NCI-H526 (cell line): Measurements from ENCODE around the gene VPS25.
"Not testable (repeated sequence)": the region's sequence is repeated elsewhere in the genome, so short reads cannot be mapped to it uniquely, and the experiment has no call there.

Source experiments
- DNase-seq, 2 experiments: peaks; one replicate each; lab custom pipeline; 2025; lab: John Stamatoyannopoulos, UW

Gene VPS25

DNA sequence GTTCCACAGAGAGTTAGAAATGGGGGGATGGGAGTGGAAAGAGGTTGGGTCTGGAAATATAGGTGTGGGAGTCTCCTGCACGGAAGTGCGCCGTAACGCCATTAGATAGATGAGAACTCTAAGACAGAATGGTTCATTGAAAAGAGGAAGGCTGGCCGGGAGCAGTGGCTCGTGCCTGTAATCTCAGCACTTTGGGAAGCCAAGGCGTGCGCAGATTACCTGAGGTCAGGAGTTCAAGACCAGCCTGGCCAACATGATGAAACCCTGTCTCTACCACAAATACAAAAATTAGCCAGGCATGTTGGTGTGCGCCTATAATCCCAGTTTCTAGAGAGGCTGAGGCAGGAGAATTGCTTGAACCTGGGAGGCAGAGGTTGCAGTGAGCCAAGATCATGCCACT, 5.2 kb upstream of the VPS25 start:
- DNase-seq, result not testable (repeated sequence)

DNA sequence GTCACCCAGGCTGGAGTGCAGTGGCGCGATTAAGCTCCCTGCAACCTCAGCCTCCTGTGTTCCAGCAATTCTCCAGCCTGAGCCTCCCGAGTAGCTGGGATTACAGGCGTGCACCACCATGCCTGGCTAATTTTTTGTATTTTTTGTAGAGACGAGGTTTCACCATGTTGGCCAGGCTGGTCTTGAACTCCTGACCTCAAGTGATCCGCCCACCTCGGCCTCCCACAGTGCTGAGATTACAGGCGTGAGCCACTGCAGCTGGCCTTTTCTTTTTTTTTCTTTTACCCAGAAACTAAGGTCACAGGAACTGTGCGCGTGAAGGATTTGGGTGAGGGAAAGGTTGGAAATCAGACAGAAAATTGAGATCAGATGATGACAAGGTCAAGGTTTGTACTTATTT, 3.3 kb upstream of the VPS25 start:
- not testable (repeated sequence) for DNase-seq

DNA sequence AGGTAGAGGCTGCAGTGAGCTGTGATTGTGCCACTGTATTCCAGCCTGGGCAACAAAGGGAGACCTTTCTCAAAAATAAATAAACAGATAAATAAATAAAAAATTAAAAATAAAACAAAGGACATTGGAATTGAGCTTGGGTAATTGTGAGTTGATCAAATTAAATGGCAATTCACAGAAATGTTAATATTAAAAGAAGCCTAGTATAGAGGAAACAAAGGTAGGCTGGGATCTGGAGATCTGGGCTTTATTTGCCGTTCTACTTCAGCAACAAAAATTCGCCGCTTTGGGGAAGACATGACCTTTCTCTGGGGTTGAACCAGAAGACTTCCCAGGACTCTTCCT, 332 bp upstream of the VPS25 start:
- DNase-seq, result no peak

DNA sequence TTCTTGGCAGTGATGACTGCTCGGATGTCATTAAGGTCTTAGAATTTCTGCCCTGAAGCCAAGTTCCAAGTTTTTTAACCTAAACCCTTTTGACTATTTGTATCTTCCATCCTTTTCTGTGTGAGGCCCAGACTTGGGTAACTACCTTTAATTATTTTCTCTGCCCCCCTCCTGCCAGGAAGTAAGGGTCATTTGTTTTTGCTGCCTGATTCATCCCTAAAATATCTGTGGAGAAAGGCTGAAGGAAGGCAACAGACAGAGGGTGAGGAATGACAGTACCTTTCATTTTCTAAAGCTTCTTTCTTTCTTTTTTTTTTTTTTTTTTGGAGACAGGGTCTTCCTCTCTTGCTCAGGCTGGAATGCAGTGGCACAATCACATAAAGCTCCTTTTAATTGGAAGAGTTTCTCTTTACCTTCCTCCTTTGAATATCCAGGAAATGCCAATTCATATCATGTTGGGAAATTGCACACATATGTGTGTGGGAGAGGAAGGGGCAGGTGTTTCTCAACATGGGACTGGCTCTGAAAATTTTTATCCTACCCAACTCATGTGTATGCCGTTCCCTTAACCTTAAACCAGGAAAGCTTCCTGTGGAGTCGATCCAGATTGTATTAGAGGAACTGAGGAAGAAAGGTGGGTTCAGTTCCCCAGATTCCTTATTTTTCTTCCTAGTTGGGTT, 957 bp downstream of the VPS25 start:
- no peak for DNase-seq

DNA sequence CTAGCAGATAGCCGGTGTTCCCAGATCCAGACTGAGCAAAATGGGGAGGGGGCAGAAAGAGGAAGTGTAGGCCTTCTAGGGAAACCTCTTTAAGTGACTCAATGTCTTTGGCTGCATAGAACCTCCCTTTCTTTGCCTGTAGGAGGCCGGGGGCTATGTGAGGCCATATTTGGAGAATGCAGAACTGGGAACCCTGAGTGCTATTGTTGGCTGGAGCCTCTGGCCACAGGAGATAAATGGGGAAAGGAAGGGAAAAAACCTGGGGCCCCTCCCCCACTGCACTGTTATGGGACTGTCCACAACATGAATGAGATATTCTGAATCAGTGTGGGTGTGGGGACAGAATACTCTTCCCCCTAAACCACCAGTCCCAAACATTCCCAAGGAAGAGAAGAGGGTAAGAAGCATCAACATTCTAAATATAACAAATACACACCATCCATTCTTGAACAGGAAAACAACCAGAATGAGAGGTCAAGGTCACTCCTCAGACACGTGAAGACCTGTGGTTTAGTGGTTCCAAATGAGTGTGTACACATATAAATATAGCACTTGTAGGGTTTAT, 2.4 kb downstream of the VPS25 start:
- DNase-seq, result no peak

DNA sequence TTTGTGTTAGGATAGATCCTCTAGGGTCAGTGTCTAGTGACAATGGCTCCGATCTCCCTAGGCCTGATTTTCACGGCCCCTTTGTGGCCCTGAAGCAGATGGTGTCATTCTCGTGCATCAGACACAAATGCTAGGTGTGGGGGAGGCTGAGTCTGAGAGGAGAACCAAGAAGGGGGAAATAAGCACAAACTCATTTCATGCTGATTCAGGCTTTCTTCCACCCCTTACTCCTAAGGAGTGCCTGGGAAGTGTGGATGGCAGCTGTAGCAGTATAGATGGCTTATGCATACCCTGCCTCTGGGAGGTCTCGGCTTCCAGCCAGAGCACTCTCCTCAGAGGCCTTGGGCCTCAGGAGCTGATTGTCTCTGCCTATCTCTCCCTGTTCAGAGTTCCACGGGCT, 5.3 kb downstream of the VPS25 start:
- no peak for DNase-seq

DNA sequence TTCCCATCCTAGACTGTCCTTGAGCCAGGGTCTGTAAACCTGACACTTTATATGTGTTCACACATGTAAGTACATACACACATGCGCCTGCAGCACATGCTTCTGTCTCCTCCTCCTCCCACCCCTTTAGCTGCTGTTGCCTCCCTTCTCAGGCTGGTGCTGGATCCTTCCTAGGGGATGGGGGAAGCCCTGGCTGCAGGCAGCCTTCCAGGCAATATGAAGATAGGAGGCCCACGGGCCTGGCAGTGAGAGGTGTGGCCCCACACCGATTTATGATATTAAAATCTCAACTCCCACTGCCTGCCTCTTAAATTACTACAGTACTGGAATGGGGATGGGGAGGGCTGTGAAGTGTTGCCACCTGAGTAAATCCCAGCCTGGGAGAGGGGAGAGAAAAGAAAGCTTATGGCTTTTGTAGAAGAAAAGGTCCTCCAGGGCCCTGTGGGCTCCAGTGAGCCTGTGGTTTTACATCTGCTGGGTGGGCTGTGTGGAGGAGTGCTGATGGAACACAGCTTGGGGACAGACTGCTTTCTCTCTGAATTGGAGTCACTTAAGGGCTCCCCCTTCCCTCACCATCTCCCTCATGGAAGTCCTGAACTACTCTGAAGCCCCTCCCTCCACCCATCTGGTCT, 6.2 kb downstream of the VPS25 start:
- DNase-seq, result no peak

DNA sequence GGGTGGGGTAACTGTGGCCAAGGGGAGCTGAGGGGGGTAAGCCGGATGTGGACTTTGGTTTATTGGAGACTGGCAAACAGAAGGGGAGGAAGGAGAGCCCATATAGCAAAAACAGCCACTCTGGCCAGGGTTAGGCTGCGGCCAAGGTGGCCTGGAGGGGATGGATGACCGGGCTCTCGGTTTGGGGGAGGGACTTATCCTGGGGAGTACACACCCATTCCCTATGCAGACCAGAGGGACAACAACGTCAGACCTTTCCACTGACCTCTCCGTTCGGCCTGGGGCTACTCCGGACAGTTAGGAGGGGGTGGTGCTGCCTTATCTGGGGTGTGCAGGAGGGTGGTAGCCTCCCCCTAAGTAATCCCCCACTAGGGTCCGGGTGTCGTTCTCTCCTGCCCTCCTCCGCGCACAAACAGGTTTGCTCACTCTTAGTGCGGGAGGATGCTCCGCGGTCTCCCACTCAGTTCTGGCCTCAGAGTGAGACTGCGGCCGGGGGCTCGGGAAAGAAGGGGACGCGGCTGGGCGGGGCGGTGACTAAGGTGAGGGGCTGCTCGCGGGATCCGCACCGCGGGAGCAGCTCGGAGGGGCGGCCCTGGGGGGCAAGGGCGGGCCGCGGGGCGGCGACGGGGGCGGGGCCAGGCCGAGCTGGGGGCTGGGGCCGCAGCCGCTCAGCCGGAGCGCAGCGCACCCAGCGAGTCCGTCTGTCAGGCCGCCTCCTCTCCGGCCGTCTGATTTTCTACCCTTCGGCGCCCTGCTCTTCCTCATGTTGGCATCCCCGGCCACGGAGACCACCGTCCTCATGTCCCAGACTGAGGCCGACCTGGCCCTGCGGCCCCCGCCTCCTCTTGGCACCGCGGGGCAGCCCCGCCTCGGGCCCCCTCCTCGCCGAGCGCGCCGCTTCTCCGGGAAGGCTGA, 6.9 kb downstream of the VPS25 start, which contains the start of gene WNK4:
WNK4 (plus strand) TSS at position 675 of the 915 bp plus-strand sequence; CDS start at position 764, 89 bp downstream.
- DNase-seq, result peak in 1 of 2 experiments; percentile 35

DNA sequence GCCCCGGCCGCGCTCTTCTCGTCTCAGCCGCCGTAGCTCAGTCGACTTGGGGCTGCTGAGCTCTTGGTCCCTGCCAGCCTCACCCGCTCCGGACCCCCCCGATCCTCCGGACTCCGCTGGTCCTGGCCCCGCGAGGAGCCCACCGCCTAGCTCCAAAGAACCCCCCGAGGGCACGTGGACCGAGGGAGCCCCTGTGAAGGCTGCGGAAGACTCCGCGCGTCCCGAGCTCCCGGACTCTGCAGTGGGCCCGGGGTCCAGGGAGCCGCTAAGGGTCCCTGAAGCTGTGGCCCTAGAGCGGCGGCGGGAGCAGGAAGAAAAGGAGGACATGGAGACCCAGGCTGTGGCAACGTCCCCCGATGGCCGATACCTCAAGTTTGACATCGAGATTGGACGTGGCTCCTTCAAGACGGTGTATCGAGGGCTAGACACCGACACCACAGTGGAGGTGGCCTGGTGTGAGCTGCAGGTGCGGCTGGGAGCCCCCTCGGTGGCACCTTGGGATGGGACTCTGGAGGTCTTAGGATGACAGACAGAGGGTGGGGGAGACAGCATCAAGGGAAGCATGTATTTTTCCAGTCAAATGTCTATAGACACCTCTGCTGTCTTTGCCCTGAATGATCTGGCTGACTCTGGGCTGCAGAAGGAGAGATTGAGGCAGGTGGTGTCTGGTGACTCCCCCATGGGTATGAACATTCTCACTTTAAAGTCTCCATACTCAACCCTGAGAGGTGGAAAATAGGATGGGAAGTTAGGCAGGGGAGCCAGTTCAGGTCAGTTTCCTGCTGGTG, 7.8 kb downstream of the VPS25 start:
- no peak for DNase-seq

DNA sequence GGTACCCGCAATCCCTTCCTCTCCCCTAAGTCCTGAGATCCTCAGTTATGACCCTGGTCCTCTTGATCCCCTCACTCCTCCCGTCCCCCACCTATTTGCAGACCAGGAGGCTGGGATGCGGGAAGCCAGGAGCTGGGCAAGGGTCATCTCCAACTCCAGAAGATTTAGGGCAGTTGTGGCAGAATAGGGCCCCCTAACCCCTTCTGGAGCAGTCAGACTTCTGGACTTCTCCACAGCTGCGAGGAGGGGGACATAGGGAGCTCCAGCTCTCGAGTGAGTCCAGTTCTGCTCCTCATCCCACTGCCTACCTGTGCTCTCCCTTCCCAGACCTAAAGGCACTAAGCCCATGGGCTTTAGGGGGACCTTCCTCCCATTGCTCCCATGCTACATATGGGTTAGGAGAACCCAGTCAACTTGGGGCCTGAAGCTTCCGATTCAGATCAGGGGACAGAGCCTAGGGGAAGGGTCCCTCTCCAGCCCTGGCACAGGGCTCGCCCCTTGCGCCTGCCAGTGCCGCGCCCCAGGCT, 8.5 kb downstream of the VPS25 start:
- no peak for DNase-seq

DNA sequence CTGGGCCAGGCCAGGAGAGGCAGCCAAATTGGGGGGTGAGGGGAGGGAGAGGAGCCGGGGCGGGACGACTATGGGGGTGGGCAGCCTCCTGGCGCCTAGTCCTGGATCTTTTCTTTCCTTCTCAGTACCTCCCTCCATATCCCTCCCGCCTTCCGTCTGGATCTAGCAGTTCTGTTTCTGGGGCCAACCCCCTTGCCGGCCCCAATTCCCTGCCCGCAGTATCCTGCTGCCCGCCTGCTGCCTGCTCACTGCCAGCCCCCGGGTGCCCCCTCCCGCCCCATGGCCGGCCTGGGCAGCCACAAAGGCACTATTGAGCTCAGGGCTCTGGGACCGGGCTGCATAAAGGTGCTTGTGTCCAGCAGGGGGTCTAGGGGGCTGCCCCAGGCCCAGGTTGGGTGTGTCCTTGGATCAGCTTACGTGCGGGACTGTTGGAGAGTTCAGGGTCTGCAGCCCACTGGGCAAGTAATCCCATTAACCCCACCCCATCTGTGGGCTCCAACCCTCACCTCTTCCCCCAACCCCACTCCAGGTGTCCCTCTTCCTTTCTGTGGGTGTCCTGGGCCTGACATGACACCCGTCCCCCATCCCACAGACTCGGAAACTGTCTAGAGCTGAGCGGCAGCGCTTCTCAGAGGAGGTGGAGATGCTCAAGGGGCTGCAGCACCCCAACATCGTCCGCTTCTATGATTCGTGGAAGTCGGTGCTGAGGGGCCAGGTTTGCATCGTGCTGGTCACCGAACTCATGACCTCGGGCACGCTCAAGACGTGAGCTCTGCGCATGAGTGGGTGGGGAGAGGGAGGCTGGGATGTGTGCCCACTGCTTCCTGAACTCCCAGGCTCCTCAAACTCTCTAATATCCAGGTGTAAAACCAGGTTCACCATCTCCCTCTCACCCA, 9.2 kb downstream of the VPS25 start:
- no peak for DNase-seq

DNA sequence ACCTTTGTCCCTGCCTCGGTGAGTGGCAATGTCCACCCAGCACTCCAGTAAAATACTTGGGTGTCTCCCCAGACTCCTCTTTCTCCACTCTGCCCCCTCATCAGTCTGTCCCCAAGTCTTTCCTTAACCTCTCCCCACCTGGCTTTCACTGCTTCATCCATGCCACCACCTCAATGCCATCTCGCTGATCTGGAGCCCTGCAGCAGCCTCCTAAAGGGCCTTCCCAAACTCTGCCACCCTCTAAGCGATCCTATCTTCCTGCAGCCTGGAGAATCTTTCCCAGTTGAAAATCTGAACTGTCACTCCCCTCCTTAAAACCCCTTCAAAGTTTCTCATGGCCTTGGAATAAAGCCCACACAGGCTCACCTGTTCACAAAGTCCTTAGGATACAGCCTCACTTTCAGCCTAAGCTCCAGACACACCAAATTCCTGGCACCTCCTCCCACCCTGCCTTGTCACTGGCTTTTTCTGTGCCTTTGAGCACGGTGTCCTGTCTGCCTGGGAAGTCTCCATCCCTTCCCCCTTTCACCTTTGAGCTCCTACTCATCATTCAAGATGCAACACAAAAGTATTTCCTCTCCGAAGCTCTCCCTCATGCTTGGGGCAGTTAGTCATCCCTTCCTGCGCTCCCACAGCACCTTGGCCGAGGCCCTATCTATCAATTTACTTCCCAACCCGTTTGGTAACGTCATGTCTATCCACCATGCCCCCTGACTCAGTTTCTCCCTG, 10.0 kb downstream of the VPS25 start:
- DNase-seq, result no peak

DNA sequence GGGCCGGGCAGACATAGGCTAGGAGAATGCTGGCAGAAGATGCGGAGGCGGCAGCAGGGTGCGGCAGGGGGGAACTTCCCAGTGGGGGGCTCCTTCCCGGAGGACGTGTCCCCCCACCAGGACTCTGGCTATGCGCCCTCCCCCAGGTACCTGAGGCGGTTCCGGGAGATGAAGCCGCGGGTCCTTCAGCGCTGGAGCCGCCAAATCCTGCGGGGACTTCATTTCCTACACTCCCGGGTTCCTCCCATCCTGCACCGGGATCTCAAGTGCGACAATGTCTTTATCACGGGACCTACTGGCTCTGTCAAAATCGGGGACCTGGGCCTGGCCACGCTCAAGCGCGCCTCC, 10.5 kb downstream of the VPS25 start:
- DNase-seq, result no peak

DNA sequence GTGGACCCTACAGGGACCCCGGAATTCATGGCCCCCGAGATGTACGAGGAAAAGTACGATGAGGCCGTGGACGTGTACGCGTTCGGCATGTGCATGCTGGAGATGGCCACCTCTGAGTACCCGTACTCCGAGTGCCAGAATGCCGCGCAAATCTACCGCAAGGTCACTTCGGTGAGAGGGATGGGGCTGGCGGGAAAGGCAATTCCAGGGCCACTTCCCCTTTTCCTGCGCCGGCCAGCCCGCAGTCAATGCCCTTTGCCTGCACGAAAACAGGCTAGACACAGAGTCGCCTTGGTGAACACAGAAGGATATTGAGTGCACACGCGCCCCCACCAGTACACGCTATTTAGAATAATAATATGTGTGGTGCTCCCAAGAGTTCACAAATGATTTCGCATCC, 11.2 kb downstream of the VPS25 start:
- DNase-seq, result peak in 1 of 2 experiments; percentile 25

DNA sequence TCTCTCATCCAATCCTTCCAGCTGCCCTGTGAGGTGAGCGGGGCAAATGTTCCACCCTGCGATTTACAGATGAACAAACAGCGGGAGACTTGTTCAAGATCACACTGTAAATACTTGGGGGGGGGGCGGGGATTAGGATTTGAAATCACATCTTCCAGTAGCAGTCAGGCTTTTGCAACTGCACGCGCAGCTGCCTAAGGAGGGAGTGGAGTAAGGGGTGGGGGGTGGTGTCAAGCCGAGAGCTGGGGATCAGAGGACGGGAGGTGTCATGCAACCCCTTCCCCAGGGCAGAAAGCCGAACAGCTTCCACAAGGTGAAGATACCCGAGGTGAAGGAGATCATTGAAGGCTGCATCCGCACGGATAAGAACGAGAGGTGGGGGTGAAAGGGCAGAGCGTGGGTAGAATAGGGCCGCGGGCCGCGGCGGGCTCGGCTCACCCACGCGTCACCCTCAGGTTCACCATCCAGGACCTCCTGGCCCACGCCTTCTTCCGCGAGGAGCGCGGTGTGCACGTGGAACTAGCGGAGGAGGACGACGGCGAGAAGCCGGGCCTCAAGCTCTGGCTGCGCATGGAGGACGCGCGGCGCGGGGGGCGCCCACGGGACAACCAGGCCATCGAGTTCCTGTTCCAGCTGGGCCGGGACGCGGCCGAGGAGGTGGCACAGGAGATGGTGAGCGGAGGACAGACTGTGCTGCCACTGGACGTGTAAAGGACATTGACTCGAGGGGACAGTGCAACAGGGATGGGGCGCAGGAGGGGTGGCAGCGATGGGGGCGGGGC, 11.8 kb downstream of the VPS25 start:
- DNase-seq, result no peak

DNA sequence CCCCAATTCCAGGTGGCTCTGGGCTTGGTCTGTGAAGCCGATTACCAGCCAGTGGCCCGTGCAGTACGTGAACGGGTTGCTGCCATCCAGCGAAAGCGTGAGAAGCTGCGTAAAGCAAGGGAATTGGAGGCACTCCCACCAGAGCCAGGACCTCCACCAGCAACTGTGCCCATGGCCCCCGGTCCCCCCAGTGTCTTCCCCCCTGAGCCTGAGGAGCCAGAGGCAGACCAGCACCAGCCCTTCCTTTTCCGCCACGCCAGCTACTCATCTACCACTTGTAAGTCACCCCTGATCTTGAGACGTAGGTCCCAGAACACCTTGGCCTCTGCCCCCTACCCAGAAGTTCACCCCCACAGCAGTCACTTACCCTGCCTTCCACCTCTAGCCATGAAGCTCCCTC, 14.0 kb downstream of the VPS25 start:
- DNase-seq, result no peak

DNA sequence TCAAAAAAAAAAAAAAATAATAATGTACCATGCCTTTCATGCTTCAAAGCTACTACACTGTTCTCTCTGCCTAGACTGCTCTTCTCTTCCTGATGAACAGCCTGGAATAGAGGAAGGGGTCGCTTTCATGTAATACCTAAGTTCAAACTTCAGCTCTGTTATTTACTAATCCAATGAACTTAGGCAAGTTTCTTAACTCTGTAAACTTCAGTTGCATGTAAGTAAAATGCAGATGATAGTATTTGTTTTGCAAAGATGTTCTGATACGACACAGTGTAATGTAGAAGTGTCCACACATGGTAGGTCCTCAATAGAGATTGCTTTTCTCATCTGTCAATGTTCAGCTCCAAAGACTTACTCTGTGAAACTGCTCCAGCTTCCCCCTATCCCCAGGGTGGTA, 18.7 kb downstream of the VPS25 start:
- no peak for DNase-seq

DNA sequence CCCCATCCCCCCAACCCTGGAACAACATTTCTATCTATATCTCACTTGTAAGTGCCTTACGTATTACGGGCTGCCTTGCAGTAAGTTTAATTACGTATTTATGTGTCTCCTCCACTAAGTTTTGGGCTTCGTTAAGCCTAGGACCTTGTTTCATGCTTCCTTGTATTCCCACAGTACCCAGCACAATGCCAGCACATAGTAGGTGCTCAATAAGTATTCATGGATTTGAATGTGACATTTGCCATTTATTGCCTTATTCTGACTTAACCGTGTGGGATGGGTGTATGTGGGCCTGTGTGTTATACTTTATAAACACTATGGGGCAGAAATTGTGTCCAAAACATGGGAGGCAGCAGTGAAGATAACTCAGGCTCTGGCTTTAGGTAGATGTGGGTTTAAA, 19.3 kb downstream of the VPS25 start:
- DNase-seq, result no peak

DNA sequence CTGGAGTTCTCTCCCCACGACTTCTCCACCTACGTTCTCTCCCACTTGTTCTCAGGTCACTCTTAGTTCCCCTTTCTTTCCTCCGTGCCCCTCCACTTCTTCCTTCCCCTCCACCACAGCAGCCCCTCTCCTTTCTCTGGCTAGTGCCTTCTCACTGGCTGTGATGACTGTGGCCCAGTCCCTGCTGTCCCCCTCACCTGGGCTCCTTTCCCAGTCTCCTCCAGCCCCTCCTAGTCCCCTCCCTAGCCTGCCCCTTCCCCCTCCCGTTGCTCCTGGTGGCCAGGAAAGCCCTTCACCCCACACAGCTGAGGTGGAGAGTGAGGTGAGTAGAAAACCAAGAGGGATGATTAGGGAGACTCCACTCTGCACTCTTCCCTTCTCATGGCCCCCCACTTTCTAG, 21.8 kb downstream of the VPS25 start:
- DNase-seq, result no peak
